Measurements from ENCODE around the gene CHMP2A. TPM values are rescaled to one million over a fixed set of nuclear protein-coding genes. Genes with fewer than 3 reads are reported as not detected.

Gene CHMP2A
- total and polyA plus RNA-seq, 8 donors = 84.1 to 120 (median 96.2) TPM

- Histone ChIP-seq H3K27ac (no peak overlapping the region), H3K27me3 (peaks cover 0 to 2% of the 10 kb centered on the region in 2 donors), H3K36me3 (peaks cover 0 to 46% of the 10 kb centered on the region in 2 donors), H3K9me3 (no peaks in the 10 kb centered on the region), H3K4me1 (peaks cover 7 to 25% of the 10 kb centered on the region in 2 donors), H3K4me3 (no peak overlapping the region)
- DNase-seq (peak in 1 of 4 donors; percentile 31), ATAC-seq (no peak)
- TF ChIP-seq CTCF (IDR thresholded peaks at IDR 0.05) = no peak
- intact Hi-C loops (cut with DNase I) = no loop called here
Observed at GRCh38 chr19:58569191-58569942, 14.5 kb upstream of the CHMP2A start.

DNA sequence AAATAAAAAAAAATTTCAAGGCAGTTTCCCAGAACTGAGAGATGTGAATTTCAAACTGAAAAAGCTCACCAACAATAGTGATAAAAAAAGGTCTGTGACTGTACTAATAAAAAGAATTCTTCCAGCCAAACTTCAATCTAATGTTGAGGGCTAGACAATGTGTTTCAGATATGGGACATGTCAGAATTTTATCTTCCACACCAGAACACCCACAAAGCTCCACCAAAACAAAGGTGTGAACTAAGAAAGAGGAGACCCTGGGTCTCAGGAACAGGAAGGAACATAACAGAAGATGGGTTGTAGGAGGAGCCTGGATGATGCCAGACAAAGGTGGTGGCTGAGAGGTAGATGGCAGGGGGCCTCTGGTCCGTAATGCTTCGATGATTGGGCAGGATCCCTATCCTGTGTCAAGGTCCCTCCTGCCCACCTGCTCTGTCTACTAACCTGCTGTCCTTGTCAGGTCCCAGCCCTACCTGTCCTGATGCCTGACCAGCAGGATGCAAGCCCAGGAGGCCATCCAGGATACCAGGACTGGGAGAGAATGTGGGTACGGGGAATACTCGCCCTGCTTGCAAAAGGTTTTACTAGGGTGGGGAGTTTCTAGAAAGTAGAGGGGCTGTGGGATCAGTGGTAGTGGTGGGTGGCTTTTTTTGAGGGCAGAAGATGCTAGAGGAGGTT is 13.7 kb upstream of the CHMP2A start:
- peaks cover 0 to 46% of the 10 kb centered on the region in 2 donors for H3K36me3 ChIP-seq
- no peaks in the 10 kb centered on the region for H3K9me3 ChIP-seq
- no peak for DNase-seq
- H3K4me1 ChIP-seq = peaks cover 0 to 19% of the 10 kb centered on the region in 2 donors
- intact Hi-C loops (cut with DNase I) = no loop called here
- TF ChIP-seq CTCF (IDR thresholded peaks at IDR 0.05) = no peak
- ATAC-seq = no peak
- no peak overlapping the region for H3K4me3 ChIP-seq
- no peak overlapping the region for H3K27ac ChIP-seq
- peaks cover 0 to 10% of the 10 kb centered on the region in 2 donors for H3K27me3 ChIP-seq

DNA sequence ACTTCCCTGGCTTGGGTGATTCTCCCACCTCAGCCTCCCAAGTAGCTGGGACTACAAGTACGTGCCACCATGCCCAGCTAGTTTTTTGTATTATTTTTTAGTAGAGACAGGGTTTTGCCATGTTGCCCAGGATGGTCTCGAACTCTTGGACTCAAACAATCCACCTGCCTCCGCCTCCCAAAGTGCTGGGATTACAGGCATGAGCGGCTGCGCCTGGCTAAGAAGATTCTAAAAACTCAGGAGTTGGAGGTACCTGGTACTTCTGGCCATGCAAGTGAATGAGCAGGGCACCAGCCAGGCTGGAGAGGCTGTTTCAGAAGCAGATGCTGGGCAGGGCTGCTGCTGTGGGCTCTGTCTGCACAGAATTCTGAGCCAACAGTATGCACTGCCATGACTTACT is 12.1 kb upstream of the CHMP2A start:
- peaks cover 0 to 46% of the 10 kb centered on the region in 2 donors for H3K36me3 ChIP-seq
- TF ChIP-seq CTCF (IDR thresholded peaks at IDR 0.05) = no peak
- no peak overlapping the region for H3K27ac ChIP-seq
- intact Hi-C loops (cut with DNase I) = no loop called here
- no peak overlapping the region for H3K4me3 ChIP-seq
- ATAC-seq (no peak), DNase-seq (no peak)
- H3K9me3 ChIP-seq = no peaks in the 10 kb centered on the region
- peaks cover 0 to 26% of the 10 kb centered on the region in 2 donors for H3K27me3 ChIP-seq
- peaks cover 11 to 28% of the 10 kb centered on the region in 2 donors for H3K4me1 ChIP-seq

- Histone ChIP-seq H3K4me3 (no peak overlapping the region), H3K36me3 (peaks cover 0 to 22% of the 10 kb centered on the region in 2 donors), H3K27ac (no peak overlapping the region), H3K9me3 (no peaks in the 10 kb centered on the region), H3K27me3 (peaks cover 0 to 39% of the 10 kb centered on the region in 2 donors), H3K4me1 (peaks cover 16 to 35% of the 10 kb centered on the region in 2 donors)
- intact Hi-C loops (cut with DNase I) = no loop called here
- TF ChIP-seq CTCF (IDR thresholded peaks at IDR 0.05) = no peak
- no peak for DNase-seq
- no peak for ATAC-seq
Observed at GRCh38 chr19:58563823-58564222, 8.9 kb upstream of the CHMP2A start.

DNA sequence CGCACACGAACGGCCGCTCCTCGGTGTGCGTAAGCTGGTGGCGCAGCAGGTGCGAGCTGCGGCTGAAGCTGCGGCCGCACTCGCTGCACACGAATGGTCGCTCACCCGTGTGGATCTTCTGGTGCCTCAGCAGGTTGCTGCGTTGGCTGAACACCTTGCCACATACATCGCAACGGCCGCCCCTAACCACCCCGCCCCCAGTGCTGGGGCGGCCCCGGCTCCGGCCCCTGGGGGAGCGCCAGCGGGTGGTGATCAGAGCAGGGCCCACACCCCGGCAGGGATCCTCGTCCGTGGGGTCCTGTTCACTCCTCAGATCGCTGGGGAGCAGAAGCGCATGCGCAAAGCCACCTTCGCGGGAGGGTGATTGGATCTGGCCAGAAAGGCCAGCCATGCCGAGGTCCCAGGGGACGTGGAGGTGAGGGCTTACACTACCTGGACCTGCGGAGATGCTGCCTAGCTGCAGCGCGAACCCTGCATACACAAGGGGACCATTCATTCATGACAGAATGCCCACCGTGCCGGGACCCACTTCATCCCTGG is 8.2 kb upstream of the CHMP2A start:
- Histone ChIP-seq H3K4me1 (peaks cover 16 to 35% of the 10 kb centered on the region in 2 donors), H3K36me3 (peaks cover 0 to 15% of the 10 kb centered on the region in 2 donors), H3K9me3 (no peaks in the 10 kb centered on the region), H3K4me3 (peak overlapping the region; percentile 21 to 31), H3K27ac (peak overlapping the region in 1 of 2 donors; percentile 48), H3K27me3 (peaks cover 0 to 39% of the 10 kb centered on the region in 2 donors)
- no peak for TF ChIP-seq CTCF (IDR thresholded peaks at IDR 0.05)
- ATAC-seq (no peak), DNase-seq (peak in 2 of 4 donors; percentile 24 to 53)
- intact Hi-C loops (cut with DNase I) = no loop called here
